HG02885 (cell line): ENCODE data around the gene COX4I1.

ENCODE experiments used
- ATAC-seq: cut with Tn5 transposase; IDR thresholded peaks from one replicate; pipeline ENCODE4 v1.9.1; 2021; ENCODE audit warnings: mild to moderate bottlenecking; ENCODE audit not compliant: unreplicated experiment, poor library complexity

COX4I1 gene

GRCh38 chr16:85799497-85800320 lies at the start of gene COX4I1, which contains the start of gene EMC8:
COX4I1 (plus strand) TSS chr16:85799695; CDS start chr16:85801206, 1,511 bp downstream.
EMC8 (minus strand) TSS chr16:85799544; CDS start chr16:85799295, 249 bp downstream.
- ATAC-seq = peak; percentile 77

- no peak for ATAC-seq
These were observed 49.7 kb upstream of the COX4I1 start for GRCh38 chr16:85749771-85750145.

- ATAC-seq = peak; percentile 40
These were observed 49.2 kb upstream of the COX4I1 start for GRCh38 chr16:85750146-85750826.

DNA sequence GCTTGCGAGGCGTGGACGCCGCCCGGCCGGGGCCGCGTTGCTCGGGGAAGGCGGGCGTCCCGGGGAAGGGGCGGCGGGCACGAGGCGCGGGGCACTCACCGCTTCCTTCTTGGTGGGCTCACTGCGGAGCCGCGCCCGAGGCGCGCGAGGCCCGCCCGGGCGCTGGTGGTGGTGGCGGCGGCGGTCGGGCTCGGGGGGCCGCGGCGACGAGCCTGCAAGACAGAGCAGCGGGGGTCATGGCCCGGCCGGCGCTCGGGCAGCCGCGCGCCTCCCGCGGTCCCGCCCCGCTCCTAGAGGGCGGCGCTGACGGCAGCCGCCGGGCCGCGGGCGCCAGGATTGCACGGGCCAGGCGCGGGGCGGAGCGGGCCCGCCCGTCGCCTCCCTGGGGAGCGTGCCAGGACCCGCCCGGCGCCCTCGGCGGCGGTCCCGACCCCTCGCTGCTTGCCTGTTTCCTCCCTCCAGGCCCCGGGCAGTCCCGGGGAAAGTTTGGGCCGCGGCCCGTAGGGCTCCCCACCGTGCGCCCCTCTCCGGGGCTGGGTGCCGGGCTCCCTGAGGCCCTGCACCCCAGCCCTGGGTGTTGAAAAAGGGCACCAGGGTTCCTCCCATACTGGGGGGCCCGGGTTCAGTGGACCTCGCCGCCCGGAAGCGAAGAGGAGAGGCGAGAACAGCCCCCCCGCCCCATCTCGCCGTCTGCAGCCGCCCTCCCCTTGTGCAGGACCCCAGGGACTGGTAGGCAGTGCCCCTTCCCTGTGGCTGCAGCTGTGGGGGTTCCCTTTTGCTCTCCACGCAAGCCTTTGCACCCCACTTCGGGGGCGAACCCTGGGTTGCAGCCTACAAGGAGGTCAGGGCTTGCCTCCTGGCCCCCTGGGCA lies 48.4 kb upstream of the COX4I1 start, which contains the start of gene C16orf74:
C16orf74 (minus strand) TSS at position 270 of the 871 bp plus-strand sequence. CDS start 15,879 bp downstream, outside the sequence.
- peak; percentile 64 for ATAC-seq

DNA sequence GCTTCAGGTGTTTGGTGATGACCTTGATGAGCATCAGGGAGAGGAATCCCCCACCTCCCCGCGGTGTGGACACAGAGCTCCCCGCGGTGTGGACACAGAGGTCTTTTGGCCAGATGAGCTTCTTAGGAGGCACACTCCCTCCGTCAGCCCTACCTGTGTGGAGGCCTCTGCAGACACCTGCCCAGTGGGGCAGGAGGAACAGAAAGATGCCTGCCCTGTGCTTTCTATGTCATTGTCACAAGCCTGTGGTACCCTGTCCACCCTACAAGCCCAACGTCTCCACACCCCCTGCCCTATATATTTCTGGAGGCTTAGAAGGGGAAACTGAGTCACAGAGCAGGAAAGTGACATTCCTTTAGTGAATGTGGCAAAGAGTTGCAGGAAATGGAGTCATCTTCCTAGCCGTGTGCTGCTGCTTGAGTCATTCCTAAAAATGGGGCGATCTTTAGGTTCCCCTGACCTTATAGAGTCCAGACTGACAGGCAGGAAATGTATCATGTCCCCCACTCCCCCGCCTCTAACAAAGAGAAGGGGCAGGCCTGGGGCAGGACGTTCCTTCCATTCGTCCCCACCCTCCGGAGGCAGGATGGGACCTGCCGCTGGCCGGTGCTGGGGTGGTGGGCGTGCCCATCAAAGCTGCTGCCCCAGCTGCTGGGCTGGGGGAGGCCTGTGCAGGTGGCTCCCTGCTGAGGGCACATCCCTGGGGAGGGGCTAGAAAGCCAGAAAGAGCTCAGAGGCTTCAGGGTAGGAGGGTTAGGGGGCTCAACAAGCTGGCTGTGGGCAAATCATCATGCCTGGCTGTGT lies 47.6 kb upstream of the COX4I1 start:
- ATAC-seq = no peak

- ATAC-seq = no peak
These were observed 46.7 kb upstream of the COX4I1 start for GRCh38 chr16:85752511-85753420.

- no peak for ATAC-seq
These were observed 45.9 kb upstream of the COX4I1 start for GRCh38 chr16:85753559-85753958.

- ATAC-seq = no peak
These were observed 45.5 kb upstream of the COX4I1 start for GRCh38 chr16:85753976-85754375.

GRCh38 chr16:85754413-85754812 lies 45.1 kb upstream of the COX4I1 start:
- ATAC-seq = no peak

- peak; percentile 53 for ATAC-seq
These were observed 43.3 kb upstream of the COX4I1 start for GRCh38 chr16:85755929-85756768.

GRCh38 chr16:85757341-85757822 lies 42.1 kb upstream of the COX4I1 start:
- peak; percentile 33 for ATAC-seq

- ATAC-seq = no peak
These were observed 40.4 kb upstream of the COX4I1 start for GRCh38 chr16:85759136-85759535.

DNA sequence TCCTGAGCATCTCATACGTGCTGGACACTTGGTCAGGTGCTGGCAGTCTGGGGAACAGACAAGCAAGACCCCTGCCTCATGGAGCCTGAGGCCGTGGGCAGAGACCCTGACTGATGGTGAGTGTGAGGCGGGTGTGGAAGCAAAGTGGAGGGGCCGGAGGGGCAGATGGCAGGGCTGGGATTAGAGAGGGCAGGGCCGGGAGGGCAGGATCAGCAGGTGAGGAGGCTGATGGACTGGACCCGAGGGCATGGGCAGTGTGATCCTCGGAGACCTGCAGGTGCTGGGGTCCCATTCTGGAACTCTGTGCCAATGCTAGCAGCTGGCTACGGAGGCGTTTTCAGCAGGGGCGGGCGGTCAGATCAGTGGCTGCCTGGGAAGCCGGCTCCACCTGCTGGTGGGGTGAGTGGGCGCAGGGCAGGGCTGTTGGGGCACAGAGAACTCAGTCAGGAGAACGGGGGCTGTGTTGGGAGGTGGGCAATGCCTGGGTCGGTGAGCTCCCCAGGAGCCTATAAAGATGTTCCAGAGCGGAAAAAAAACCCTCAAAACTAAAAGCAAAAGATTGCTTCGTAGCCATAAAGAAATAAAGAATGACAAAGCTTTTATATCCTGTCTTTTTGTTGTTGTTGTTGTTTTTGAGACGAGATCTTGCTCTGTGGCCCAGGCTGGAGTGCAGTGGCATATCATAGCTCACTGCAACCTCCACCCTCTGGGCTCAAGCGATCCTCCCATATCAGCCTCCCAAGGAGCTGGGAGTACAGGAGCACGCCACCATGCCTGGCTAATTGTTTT lies 39.7 kb upstream of the COX4I1 start:
- no peak for ATAC-seq

DNA sequence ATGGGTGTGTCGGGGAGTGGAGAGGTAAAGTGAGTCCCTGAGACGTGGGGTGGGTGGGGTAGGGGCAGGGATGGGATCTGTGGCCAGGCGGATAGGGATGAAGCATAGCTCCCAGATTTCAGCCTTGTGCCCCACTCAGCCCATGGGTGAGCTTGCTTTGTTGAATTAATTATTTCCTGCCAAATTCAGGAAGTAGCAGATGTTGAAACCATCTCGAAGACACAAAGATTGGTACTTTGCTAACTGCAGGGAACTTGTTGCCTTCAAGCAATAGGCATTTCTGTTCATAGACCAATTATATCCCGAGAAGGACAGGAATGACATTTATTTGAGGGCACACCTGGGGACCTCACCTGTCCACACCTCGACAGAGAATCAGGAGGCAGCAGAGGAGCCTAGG lies 37.6 kb upstream of the COX4I1 start:
- no peak for ATAC-seq

DNA sequence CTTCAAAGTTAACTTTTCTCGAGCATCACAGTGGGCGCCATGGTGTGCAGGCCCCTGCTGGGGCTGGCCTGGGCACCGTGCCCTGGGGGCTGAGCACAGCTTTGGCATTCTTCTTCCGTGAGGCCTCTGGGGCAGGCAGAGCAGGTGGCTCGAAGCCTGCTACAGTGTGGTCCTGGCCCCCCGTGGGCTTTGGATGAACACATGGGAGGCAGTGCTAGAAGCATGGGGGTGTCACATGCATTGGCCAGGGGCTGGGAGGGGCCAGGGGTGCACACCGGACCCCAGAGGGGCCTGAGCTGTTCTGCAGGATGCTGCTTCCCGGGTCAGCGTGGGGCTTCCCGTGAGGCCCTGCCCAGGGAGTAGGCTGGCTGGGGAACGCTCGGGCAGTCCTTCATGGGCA lies 36.5 kb upstream of the COX4I1 start:
- ATAC-seq = no peak

GRCh38 chr16:85763616-85764015 lies 35.9 kb upstream of the COX4I1 start:
- ATAC-seq = no peak

DNA sequence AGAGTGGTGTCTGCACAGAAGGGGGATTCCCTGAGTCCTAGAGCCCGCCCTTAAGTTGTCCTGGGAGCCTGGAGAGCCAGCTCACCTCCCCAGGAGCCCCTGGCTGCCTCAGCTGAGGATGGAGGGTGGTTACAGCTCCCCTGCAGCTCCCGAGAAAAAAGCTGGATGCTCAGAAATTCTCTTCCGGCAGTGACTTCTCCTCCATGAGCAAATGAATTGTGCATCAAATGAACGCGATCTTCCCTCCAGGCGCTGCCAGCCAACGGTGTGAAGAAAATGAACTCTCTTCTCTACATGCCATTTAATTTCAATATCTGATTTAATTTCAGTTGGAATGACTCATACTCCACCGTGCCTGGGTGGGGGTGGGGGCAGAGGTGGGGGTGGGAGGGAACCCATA lies 34.3 kb upstream of the COX4I1 start:
- no peak for ATAC-seq
